Endothelial cell of umbilical vein (primary cell): ENCODE measurements around the gene TRABD. TPM values are rescaled to one million over a fixed set of nuclear protein-coding genes. Genes with fewer than 3 reads are reported as not detected.

ENCODE experiments used
- BruUV-seq: library from RNA; stranded (reverse); fragments of 400-500 nt; replicated peaks from 2 replicates; lab custom pipeline; 2021; lab: Mats Ljungman, UMichigan
- CTCF ChIA-PET: fragments of 300-600, 350-600 bp; sonication (Branson Sonifier 250); formaldehyde crosslinking; loops from one replicate; lab custom pipeline; 2021; ENCODE audit warnings: antibody characterized with exemption, inconsistent platforms; lab: Charles Lee
- POLR2A ChIA-PET: fragments of 300-600, 350-600 bp; sonication (Branson Sonifier 250); formaldehyde crosslinking; loops from one replicate; lab custom pipeline; 2021; ENCODE audit warnings: antibody characterized with exemption, inconsistent platforms; lab: Charles Lee
- DNase-seq: peaks from one replicate; pipeline ENCODE4 v3.0.0-alpha.2; 2011; ENCODE audit warnings: low read depth, low spot score
- FAIRE-seq: peaks from 2 replicates; lab custom pipeline; 2011; peaks lifted over from hg19 to GRCh38; lab: Jason Lieb, UNC
- H2AFZ ChIP-seq: 2 replicates; pipeline ENCODE4 v1.6.0; 2012; ENCODE audit warnings: low read depth, low read length, control low read depth, inconsistent platforms
- H3K27ac ChIP-seq: 2 replicates; pipeline ENCODE4 v1.5.1; 2011; ENCODE audit warnings: low read depth, mild to moderate bottlenecking, control low read depth, low read length, moderate library complexity; ENCODE audit not compliant: insufficient read depth
- H3K27me3 ChIP-seq, 2 experiments: 2 replicates each; pipeline versions ENCODE4 v1.6.0 to v1.6.1; 2011; ENCODE audit warnings: low read length in 2 of 2, mixed read lengths in 1 of 2; ENCODE audit not compliant: control insufficient read depth in 2 of 2, insufficient read depth in 2 of 2
- H3K36me3 ChIP-seq, 2 experiments: 2 replicates in 1 of 2; 3 replicates in 1 of 2; pipeline ENCODE4 v1.5.1; 2011; ENCODE audit warnings: low read length in 2 of 2, mild to moderate bottlenecking in 1 of 2, moderate library complexity in 1 of 2; ENCODE audit not compliant: control insufficient read depth in 2 of 2, insufficient read depth in 2 of 2; ENCODE audit errors: extremely low read depth in 1 of 2
- H3K4me1 ChIP-seq: 3 replicates; pipeline ENCODE4 v1.5.1; 2011; ENCODE audit warnings: mild to moderate bottlenecking, low read length; ENCODE audit not compliant: control insufficient read depth, insufficient read depth; ENCODE audit errors: extremely low read depth
- H3K4me2 ChIP-seq: 2 replicates; pipeline ENCODE4 v1.6.1; 2011; ENCODE audit warnings: low read length, control low read depth, mixed read lengths; ENCODE audit not compliant: insufficient read depth
- H3K4me3 ChIP-seq, 3 experiments: fragments of 200-600 bp in 1 of 3; sonication (generic), shearing (Covaris generic) in 1 of 3; replicated peaks in 1 of 3; 2 replicates each; pipeline ENCODE4 v1.5.1; 2011 to 2016; ENCODE audit warnings: control low read depth in 3 of 3, low read length in 3 of 3, mild to moderate bottlenecking in 2 of 3, inconsistent platforms in 1 of 3, low read depth in 1 of 3, moderate library complexity in 1 of 3; ENCODE audit not compliant: insufficient read depth in 1 of 3
- H3K79me2 ChIP-seq: 2 replicates; pipeline ENCODE4 v1.6.0; 2012; ENCODE audit warnings: low read length, inconsistent platforms; ENCODE audit not compliant: control insufficient read depth, insufficient read depth
- H3K9ac ChIP-seq: replicated peaks from 2 replicates; pipeline ENCODE3; 2011; ENCODE audit warnings: low read length, control low read depth; ENCODE audit not compliant: insufficient read depth; ENCODE audit errors: extremely low read depth
- H3K9me1 ChIP-seq: replicated peaks from 3 replicates; pipeline ENCODE4 v1.6.0; 2011; ENCODE audit warnings: mild to moderate bottlenecking, low read length; ENCODE audit not compliant: control insufficient read depth, insufficient read depth; ENCODE audit errors: extremely low read depth
- H3K9me3 ChIP-seq: replicated peaks from 2 replicates; pipeline ENCODE4 v1.5.1; 2012; ENCODE audit warnings: low read length, inconsistent platforms; ENCODE audit not compliant: control insufficient read depth, insufficient read depth
- H4K20me1 ChIP-seq: replicated peaks from 2 replicates; pipeline ENCODE3; 2011; ENCODE audit warnings: mild to moderate bottlenecking, low read length; ENCODE audit not compliant: control insufficient read depth, insufficient read depth; ENCODE audit errors: extremely low read depth
- CTCF ChIP-seq, 2 donors: IDR thresholded peaks; 1 replicate in 1 of 2; 2 replicates in 1 of 2; pipeline ENCODE4 v1.5.1; 2011; ENCODE audit warnings: low read length in 2 of 2, mild to moderate bottlenecking in 2 of 2, moderate library complexity in 2 of 2, control low read depth in 1 of 2, inconsistent platforms in 1 of 2, low read depth in 1 of 2; ENCODE audit not compliant: insufficient read depth in 1 of 2; ENCODE audit errors: extremely low read depth in 1 of 2
- EZH2 ChIP-seq: IDR thresholded peaks from 2 replicates; pipeline ENCODE4 v1.6.1; 2012; ENCODE audit warnings: borderline replicate concordance, low read depth, mild to moderate bottlenecking, moderate library complexity, low read length, inconsistent platforms; ENCODE audit not compliant: severe bottlenecking
- FOS ChIP-seq: IDR thresholded peaks from 2 replicates; pipeline ENCODE4 v1.6.1; 2011; ENCODE audit warnings: mild to moderate bottlenecking, low read length, moderate library complexity, borderline replicate concordance; ENCODE audit not compliant: insufficient read depth
- GATA2 ChIP-seq: IDR thresholded peaks from 2 replicates; pipeline ENCODE4 v1.7.0; 2011; ENCODE audit warnings: low read depth, mild to moderate bottlenecking, moderate library complexity, mixed read lengths, low read length; ENCODE audit not compliant: insufficient read length, insufficient read depth
- JUN ChIP-seq: IDR thresholded peaks from 2 replicates; pipeline ENCODE4 v1.6.1; 2011; ENCODE audit warnings: borderline replicate concordance, low read depth; ENCODE audit not compliant: insufficient read length, insufficient read depth
- MAX ChIP-seq: IDR thresholded peaks from 2 replicates; pipeline ENCODE4 v1.6.1; 2011; ENCODE audit not compliant: insufficient read depth, insufficient read length
- MYC ChIP-seq: IDR thresholded peaks from one replicate; pipeline ENCODE4 v1.6.1; 2011; ENCODE audit warnings: mild to moderate bottlenecking, low read depth, low read length
- POLR2A ChIP-seq: IDR thresholded peaks from 2 replicates; pipeline ENCODE4 v1.6.1; 2012; ENCODE audit warnings: low read depth, mild to moderate bottlenecking, control low read depth, low read length
- POLR2AphosphoS5 ChIP-seq: IDR thresholded peaks from 2 replicates; pipeline ENCODE4 v1.6.1; 2012; ENCODE audit warnings: low read depth, mild to moderate bottlenecking, control low read depth, low read length, moderate library complexity; ENCODE audit not compliant: insufficient read depth
- dilution Hi-C: fragments of 300-500 bp; cut with MboI; formaldehyde crosslinking; loops from one replicate; pipeline ENCODE4 v1.15.0; 2019; ENCODE audit warnings: low sequenced_read_pairs; ENCODE audit not compliant: extremely low pct_ligation_motif_present
- intact Hi-C: fragments of 100-400 bp; cut with micrococcal nuclease; formaldehyde crosslinking; loops from one replicate; pipeline ENCODE4 v1.10.0; 2022
- polyA plus RNA-seq, 4 experiments: library from polyadenylated mRNA; depleted of rRNA in 3 of 4; stranded (reverse) in 3 of 4; unstranded in 1 of 4; fragments of >200 nt; gene quantifications; 2 replicates each; pipeline versions ENCODE4 v1.2.1 to v1.2.3, GENCODE V29; 2011 to 2012; ENCODE audit warnings: missing spikeins in 1 of 4
- total RNA-seq: library from RNA; stranded (reverse); gene quantifications from 2 replicates; pipeline ENCODE4 v1.2.3, GENCODE V29; 2021

The TRABD gene
- total and polyA plus RNA-seq, 2 donors (not counting 3 experiments of a cell fraction or from before 2014, with no cell fraction given), result 46.8 to 48.4 TPM

GRCh38 chr22:50226063-50226874, 40.6 kb downstream of the TRABD start:
- dilution Hi-C loops, result no loop called here
- no peak overlapping the region for H3K4me3 ChIP-seq
- no peak for TF ChIP-seq POLR2A
- TF ChIP-seq JUN, result no peak
- TF ChIP-seq GATA2, result no peak
- TF ChIP-seq FOS, result no peak
- no peak for TF ChIP-seq MYC
- TF ChIP-seq MAX, result no peak
- no peak for TF ChIP-seq EZH2
- no peak for TF ChIP-seq POLR2AphosphoS5
- no peak for TF ChIP-seq CTCF (IDR thresholded peaks at IDR 0.05; ENCODE audit: extremely low read depth in 1 of 2, insufficient read depth in 1 of 2, low read depth in 1 of 2, low read length in 2 of 2)
- H3K4me1 ChIP-seq, result no peaks in the 10 kb centered on the region
- H3K9ac ChIP-seq, result no peak overlapping the region
- no peak overlapping the region for H2AFZ ChIP-seq
- H3K79me2 ChIP-seq, result no peaks in the 10 kb centered on the region
- no peaks in the 10 kb centered on the region for H3K9me1 ChIP-seq
- no peak overlapping the region for H3K27ac ChIP-seq
- H3K36me3 ChIP-seq, result peaks cover 0 to 38% of the 10 kb centered on the region in 2 experiments
- ChIA-PET CTCF (interaction anchor here (1.3 kb wide), 1 partner anchor 77 kb away, joined by 4 read pairs; no protein-coding TSS in a partner anchor), POLR2A (interaction anchor here (0.5 kb wide), 1 partner anchor 290 kb away, joined by 7 read pairs; no protein-coding TSS in a partner anchor)
- no TSS peak for BruUV-seq
- FAIRE-seq, result no peak
- H4K20me1 ChIP-seq, result no peaks in the 10 kb centered on the region
- no peak for DNase-seq
- no peak overlapping the region for H3K4me2 ChIP-seq
- no peaks in the 10 kb centered on the region for H3K27me3 ChIP-seq
- no peaks in the 10 kb centered on the region for H3K9me3 ChIP-seq
- intact Hi-C loops, result no loop called here
